SK-N-SH treated with all-trans-retinoic acid at 6 μM for 48 hours (cell line): ENCODE results near the gene PKNOX2.

Experiments
- ATAC-seq: fragments of 200-7000 bp; cut with Tn5 transposase; 3 replicates; pipeline ENCODE4 v1.9.1; 2020; ENCODE audit warnings: mild to moderate bottlenecking, moderate library complexity
- ARNTL ChIP-seq: fragments of 450-650 bp; formaldehyde crosslinking; IDR thresholded peaks from 2 replicates; pipeline ENCODE4 v1.5.0; 2020; ENCODE audit warnings: low read depth, mild to moderate bottlenecking, moderate library complexity, borderline replicate concordance
- BACH2 ChIP-seq: fragments of 250-450 bp; sonication (Bioruptor Pico); IDR thresholded peaks from 2 replicates; pipeline ENCODE4 v1.9.0; 2021; ENCODE audit warnings: mild to moderate bottlenecking, borderline replicate concordance
- CSDC2 ChIP-seq: fragments of 250-450 bp; sonication (Bioruptor Pico); IDR thresholded peaks from 2 replicates; pipeline ENCODE4 v1.5.0; 2020; ENCODE audit warnings: mild to moderate bottlenecking, moderate library complexity
- GLIS3 ChIP-seq: fragments of 250-450 bp; sonication (Bioruptor Pico); IDR thresholded peaks from 2 replicates; pipeline ENCODE4 v1.5.0; 2020; ENCODE audit warnings: mild to moderate bottlenecking, moderate library complexity
- ISL1 ChIP-seq: fragments of 250-450 bp; sonication (Bioruptor Pico); IDR thresholded peaks from 2 replicates; pipeline ENCODE4 v2.1.2; 2022; ENCODE audit warnings: mild to moderate bottlenecking, moderate library complexity
- OSR1 ChIP-seq: fragments of 250-450 bp; sonication (Bioruptor Pico); IDR thresholded peaks from 2 replicates; pipeline ENCODE4 v1.8.0; 2022; ENCODE audit warnings: moderate library complexity, mild to moderate bottlenecking, inconsistent platforms
- PPARA ChIP-seq: fragments of 250-450 bp; sonication (Bioruptor Pico); IDR thresholded peaks from 2 replicates; pipeline ENCODE4 v1.5.0; 2020; ENCODE audit warnings: mild to moderate bottlenecking, borderline replicate concordance
- SNAI2 ChIP-seq: fragments of 250-450 bp; sonication (Bioruptor Pico); IDR thresholded peaks from 2 replicates; pipeline ENCODE4 v1.5.0; 2020; ENCODE audit warnings: mild to moderate bottlenecking, moderate library complexity
- TCF4 ChIP-seq: fragments of 250-450 bp; sonication (Bioruptor Pico); IDR thresholded peaks from 2 replicates; pipeline ENCODE4 v1.8.0; 2021; ENCODE audit warnings: mild to moderate bottlenecking, moderate library complexity, borderline replicate concordance
- TOX ChIP-seq: fragments of 250-450 bp; sonication (Bioruptor Pico); IDR thresholded peaks from 2 replicates; pipeline ENCODE4 v1.8.0; 2021; ENCODE audit warnings: mild to moderate bottlenecking, moderate library complexity, borderline replicate concordance
- ZC3H10 ChIP-seq: fragments of 250-450 bp; sonication (Bioruptor Pico); IDR thresholded peaks from 2 replicates; pipeline ENCODE4 v1.5.1; 2021; ENCODE audit warnings: mild to moderate bottlenecking, moderate library complexity
- ZFP3 ChIP-seq: fragments of 250-450 bp; sonication (Bioruptor Pico); IDR thresholded peaks from 2 replicates; pipeline ENCODE4 v1.5.0; 2020; ENCODE audit warnings: mild to moderate bottlenecking, moderate library complexity
- ZFP30 ChIP-seq: fragments of 450-650 bp; formaldehyde crosslinking; IDR thresholded peaks from 2 replicates; pipeline ENCODE4 v1.5.0; 2022; ENCODE audit warnings: mild to moderate bottlenecking, moderate library complexity
- ZNF565 ChIP-seq: fragments of 450-650 bp; formaldehyde crosslinking; conservative IDR thresholded peaks from 2 replicates; pipeline ENCODE4 v1.5.0; 2020; ENCODE audit warnings: low read depth, mild to moderate bottlenecking, moderate library complexity
- ZNF70 ChIP-seq: fragments of 450-650 bp; formaldehyde crosslinking; IDR thresholded peaks from 2 replicates; pipeline ENCODE4 v1.5.0; 2020; ENCODE audit warnings: mild to moderate bottlenecking, moderate library complexity
- ZNF8 ChIP-seq: fragments of 450-650 bp; formaldehyde crosslinking; IDR thresholded peaks from 2 replicates; pipeline ENCODE4 v1.5.0; 2020; ENCODE audit warnings: mild to moderate bottlenecking, moderate library complexity
- TF ChIP-seq, protein P1 (sequence below): fragments of 250-450 bp; sonication (Bioruptor Pico); IDR thresholded peaks from 2 replicates; pipeline ENCODE4 v1.5.1; 2020; ENCODE audit warnings: low read depth, mild to moderate bottlenecking, moderate library complexity
- TF ChIP-seq, protein P2 (sequence below): fragments of 250-450 bp; sonication (Bioruptor Pico); IDR thresholded peaks from 2 replicates; pipeline ENCODE4 v1.8.0; 2020; ENCODE audit warnings: mild to moderate bottlenecking, moderate library complexity, borderline replicate concordance
- TF ChIP-seq, protein P3 (sequence below): fragments of 250-450 bp; sonication (Bioruptor Pico); IDR thresholded peaks from 2 replicates; pipeline ENCODE4 v1.5.0; 2020; ENCODE audit warnings: mild to moderate bottlenecking, moderate library complexity
- TF ChIP-seq, protein P4 (sequence below): fragments of 250-450 bp; sonication (Bioruptor Pico); IDR thresholded peaks from 2 replicates; pipeline ENCODE4 v1.5.1; 2021; ENCODE audit warnings: mild to moderate bottlenecking, moderate library complexity
- TF ChIP-seq, protein P5 (sequence below): fragments of 250-450 bp; sonication (Bioruptor Pico); IDR thresholded peaks from 2 replicates; pipeline ENCODE4 v1.8.0; 2021; ENCODE audit warnings: low read depth, mild to moderate bottlenecking, moderate library complexity, borderline replicate concordance

Gene PKNOX2

DNA sequence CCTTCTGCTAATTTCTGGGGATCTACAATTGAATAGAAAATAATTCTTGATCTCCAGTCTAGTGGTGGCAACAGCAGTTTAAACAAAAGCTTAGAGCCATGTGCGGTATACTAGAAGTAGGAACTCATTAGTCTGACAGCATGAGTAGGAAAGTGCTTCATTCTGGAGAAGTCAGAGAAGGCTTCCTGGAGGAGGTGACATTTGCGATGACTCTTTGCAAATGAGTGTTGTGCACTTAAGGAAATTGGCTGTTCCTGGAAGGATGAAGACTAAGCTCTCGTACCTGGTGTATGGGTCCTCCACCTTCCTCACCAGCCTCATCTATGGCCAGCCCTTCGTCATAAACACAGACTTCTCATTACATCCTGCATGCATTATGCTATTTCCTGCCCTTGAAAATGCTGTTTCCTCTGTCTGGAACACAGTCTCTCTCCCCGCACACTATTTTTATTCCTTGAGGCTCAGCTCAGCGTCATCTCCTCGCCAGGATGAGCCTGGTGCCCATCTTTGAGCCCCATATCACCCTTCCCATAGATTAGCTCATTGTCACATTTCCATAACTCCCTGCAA is 132.9 kb downstream of the PKNOX2 start:
- TF ChIP-seq BACH2 (no peak), ZNF70 (CRISPR knock-in tag) (no peak), ZNF565 (CRISPR knock-in tag) (no peak), ZC3H10 (CRISPR knock-in tag) (no peak), ISL1 (no peak), TOX (no peak), SNAI2 (CRISPR knock-in tag) (no peak), PPARA (CRISPR knock-in tag) (no peak), CSDC2 (no peak), OSR1 (CRISPR knock-in tag) (no peak), GLIS3 (CRISPR knock-in tag) (no peak), TCF4 (no peak), ZFP30 (CRISPR knock-in tag) (no peak), ARNTL (no peak), ZNF8 (no peak)
- TF ChIP-seq, protein P1, sequence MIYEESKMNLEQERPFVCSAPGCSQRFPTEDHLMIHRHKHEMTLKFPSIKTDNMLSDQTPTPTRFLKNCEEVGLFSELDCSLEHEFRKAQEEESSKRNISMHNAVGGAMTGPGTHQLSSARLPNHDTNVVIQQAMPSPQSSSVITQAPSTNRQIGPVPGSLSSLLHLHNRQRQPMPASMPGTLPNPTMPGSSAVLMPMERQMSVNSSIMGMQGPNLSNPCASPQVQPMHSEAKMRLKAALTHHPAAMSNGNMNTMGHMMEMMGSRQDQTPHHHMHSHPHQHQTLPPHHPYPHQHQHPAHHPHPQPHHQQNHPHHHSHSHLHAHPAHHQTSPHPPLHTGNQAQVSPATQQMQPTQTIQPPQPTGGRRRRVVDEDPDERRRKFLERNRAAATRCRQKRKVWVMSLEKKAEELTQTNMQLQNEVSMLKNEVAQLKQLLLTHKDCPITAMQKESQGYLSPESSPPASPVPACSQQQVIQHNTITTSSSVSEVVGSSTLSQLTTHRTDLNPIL (CRISPR knock-in tag) = no peak
- TF ChIP-seq, protein P2, sequence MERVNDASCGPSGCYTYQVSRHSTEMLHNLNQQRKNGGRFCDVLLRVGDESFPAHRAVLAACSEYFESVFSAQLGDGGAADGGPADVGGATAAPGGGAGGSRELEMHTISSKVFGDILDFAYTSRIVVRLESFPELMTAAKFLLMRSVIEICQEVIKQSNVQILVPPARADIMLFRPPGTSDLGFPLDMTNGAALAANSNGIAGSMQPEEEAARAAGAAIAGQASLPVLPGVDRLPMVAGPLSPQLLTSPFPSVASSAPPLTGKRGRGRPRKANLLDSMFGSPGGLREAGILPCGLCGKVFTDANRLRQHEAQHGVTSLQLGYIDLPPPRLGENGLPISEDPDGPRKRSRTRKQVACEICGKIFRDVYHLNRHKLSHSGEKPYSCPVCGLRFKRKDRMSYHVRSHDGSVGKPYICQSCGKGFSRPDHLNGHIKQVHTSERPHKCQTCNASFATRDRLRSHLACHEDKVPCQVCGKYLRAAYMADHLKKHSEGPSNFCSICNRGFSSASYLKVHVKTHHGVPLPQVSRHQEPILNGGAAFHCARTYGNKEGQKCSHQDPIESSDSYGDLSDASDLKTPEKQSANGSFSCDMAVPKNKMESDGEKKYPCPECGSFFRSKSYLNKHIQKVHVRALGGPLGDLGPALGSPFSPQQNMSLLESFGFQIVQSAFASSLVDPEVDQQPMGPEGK (CRISPR knock-in tag) = no peak
- TF ChIP-seq, protein P3, sequence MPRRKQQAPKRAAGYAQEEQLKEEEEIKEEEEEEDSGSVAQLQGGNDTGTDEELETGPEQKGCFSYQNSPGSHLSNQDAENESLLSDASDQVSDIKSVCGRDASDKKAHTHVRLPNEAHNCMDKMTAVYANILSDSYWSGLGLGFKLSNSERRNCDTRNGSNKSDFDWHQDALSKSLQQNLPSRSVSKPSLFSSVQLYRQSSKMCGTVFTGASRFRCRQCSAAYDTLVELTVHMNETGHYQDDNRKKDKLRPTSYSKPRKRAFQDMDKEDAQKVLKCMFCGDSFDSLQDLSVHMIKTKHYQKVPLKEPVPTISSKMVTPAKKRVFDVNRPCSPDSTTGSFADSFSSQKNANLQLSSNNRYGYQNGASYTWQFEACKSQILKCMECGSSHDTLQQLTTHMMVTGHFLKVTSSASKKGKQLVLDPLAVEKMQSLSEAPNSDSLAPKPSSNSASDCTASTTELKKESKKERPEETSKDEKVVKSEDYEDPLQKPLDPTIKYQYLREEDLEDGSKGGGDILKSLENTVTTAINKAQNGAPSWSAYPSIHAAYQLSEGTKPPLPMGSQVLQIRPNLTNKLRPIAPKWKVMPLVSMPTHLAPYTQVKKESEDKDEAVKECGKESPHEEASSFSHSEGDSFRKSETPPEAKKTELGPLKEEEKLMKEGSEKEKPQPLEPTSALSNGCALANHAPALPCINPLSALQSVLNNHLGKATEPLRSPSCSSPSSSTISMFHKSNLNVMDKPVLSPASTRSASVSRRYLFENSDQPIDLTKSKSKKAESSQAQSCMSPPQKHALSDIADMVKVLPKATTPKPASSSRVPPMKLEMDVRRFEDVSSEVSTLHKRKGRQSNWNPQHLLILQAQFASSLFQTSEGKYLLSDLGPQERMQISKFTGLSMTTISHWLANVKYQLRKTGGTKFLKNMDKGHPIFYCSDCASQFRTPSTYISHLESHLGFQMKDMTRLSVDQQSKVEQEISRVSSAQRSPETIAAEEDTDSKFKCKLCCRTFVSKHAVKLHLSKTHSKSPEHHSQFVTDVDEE = no peak
- TF ChIP-seq, protein P4, sequence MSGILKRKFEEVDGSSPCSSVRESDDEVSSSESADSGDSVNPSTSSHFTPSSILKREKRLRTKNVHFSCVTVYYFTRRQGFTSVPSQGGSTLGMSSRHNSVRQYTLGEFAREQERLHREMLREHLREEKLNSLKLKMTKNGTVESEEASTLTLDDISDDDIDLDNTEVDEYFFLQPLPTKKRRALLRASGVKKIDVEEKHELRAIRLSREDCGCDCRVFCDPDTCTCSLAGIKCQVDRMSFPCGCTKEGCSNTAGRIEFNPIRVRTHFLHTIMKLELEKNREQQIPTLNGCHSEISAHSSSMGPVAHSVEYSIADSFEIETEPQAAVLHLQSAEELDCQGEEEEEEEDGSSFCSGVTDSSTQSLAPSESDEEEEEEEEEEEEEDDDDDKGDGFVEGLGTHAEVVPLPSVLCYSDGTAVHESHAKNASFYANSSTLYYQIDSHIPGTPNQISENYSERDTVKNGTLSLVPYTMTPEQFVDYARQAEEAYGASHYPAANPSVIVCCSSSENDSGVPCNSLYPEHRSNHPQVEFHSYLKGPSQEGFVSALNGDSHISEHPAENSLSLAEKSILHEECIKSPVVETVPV = no peak
- TF ChIP-seq, protein P5, sequence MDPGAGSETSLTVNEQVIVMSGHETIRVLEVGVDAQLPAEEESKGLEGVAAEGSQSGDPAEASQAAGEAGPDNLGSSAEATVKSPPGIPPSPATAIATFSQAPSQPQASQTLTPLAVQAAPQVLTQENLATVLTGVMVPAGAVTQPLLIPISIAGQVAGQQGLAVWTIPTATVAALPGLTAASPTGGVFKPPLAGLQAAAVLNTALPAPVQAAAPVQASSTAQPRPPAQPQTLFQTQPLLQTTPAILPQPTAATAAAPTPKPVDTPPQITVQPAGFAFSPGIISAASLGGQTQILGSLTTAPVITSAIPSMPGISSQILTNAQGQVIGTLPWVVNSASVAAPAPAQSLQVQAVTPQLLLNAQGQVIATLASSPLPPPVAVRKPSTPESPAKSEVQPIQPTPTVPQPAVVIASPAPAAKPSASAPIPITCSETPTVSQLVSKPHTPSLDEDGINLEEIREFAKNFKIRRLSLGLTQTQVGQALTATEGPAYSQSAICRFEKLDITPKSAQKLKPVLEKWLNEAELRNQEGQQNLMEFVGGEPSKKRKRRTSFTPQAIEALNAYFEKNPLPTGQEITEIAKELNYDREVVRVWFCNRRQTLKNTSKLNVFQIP (CRISPR knock-in tag) = no peak
- no peak for ATAC-seq

DNA sequence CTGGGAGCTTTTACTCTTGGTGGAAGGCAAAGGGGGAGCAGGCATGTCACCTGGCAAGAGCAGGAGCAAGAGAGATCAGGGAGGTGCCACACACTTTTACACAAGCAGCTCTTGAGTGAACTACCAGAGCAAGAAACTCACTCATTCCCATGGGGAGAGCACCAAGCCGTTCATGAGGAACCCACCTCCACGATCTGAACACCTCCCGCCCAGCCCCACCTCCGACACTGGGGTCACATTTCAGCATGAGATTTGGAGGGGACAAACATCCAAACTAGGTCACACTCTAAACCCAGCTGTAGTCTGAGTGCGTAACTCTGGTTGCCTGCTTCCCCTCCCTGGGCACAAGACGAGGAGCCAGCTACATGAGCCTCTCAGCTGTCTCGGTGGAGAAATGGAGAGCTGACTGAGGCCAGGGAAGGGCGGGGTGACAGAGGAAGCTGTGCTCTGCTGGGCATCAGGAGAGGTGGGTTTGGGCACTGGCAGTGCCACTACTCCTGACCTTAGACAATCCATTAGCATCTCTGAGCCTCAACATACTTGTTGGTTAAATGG is 134.6 kb downstream of the PKNOX2 start:
- TF ChIP-seq ZFP3 (CRISPR knock-in tag) (no peak), TCF4 (no peak), ARNTL (no peak), TOX (no peak), ZNF8 (no peak), ZFP30 (CRISPR knock-in tag) (no peak), CSDC2 (no peak), ISL1 (no peak)
- TF ChIP-seq, protein P1 (CRISPR knock-in tag) = no peak
- TF ChIP-seq, protein P4 = no peak
- TF ChIP-seq, protein P3 = no peak
- no peak for ATAC-seq
